K562 (cell line): ENCODE data around the gene METTL25B. TPM values are rescaled to one million over a fixed set of nuclear protein-coding genes. Genes with fewer than 3 reads are reported as not detected.

ENCODE experiments used
- ATAC-seq: fragments of 200-7000 bp; cut with Tn5 transposase; 3 replicates; pipeline ENCODE4 v1.9.1; 2020; ENCODE audit warnings: moderate library complexity
- BruUV-seq: library from RNA; stranded (reverse); fragments of 400-500 nt; replicated peaks from 2 replicates; lab custom pipeline; 2021; lab: Mats Ljungman, UMichigan
- CTCF ChIA-PET: fragments of 300-600 bp; formaldehyde crosslinking; extraction: SDS; loops from one replicate; lab custom pipeline; 2021; ENCODE audit warnings: low intra/inter-chr PET ratio; lab: Yijun Ruan, JAX
- POLR2A ChIA-PET: fragments of 300-600, 350-650 bp; sonication (Branson Sonifier 250); formaldehyde crosslinking; extraction: SDS; loops from one replicate; lab custom pipeline; 2021; ENCODE audit warnings: antibody characterized with exemption, inconsistent platforms; lab: Yijun Ruan, JAX
- DNase-seq, 4 experiments: peaks; one replicate each; pipeline versions ENCODE4 v3.0.0 to v3.0.0-alpha.2; 2011 to 2018; ENCODE audit warnings: low spot score in 3 of 4, mixed read lengths in 3 of 4; ENCODE audit errors: extremely low read depth in 1 of 4
- FAIRE-seq: peaks from 2 replicates; lab custom pipeline; 2011; peaks lifted over from hg19 to GRCh38; lab: Jason Lieb, UNC
- H2AFZ ChIP-seq: 2 replicates; pipeline ENCODE4 v1.6.0; 2011; ENCODE audit warnings: low read depth, low read length, control low read depth, inconsistent platforms
- H3K27ac ChIP-seq: fragments of 200-600 bp; 3 replicates; pipeline ENCODE4 v1.8.0; 2011; ENCODE audit warnings: low read depth, mild to moderate bottlenecking, control low read depth, inconsistent platforms, low read length, moderate library complexity, mixed read lengths; ENCODE audit errors: extremely low read depth
- H3K27me3 ChIP-seq, 2 experiments: fragments of 300-600 bp in 1 of 2; 2 replicates in 1 of 2; 3 replicates in 1 of 2; pipeline versions ENCODE4 v1.6.0 to v1.8.0; 2011; ENCODE audit warnings: inconsistent platforms in 2 of 2, low read length in 2 of 2, mild to moderate bottlenecking in 1 of 2, mixed read lengths in 1 of 2, moderate library complexity in 1 of 2; ENCODE audit not compliant: control insufficient read depth in 2 of 2, insufficient read depth in 2 of 2
- H3K36me3 ChIP-seq: fragments of 300-600 bp; 3 replicates; pipeline ENCODE4 v1.8.0; 2011; ENCODE audit warnings: mild to moderate bottlenecking, low read length, inconsistent platforms; ENCODE audit not compliant: control insufficient read depth, insufficient read depth
- H3K4me1 ChIP-seq, 2 experiments: fragments of 200-600 bp in 1 of 2; replicated peaks in 1 of 2; 2 replicates in 1 of 2; 3 replicates in 1 of 2; pipeline versions ENCODE4 v1.5.1 to v1.8.0; 2011; ENCODE audit warnings: inconsistent platforms in 2 of 2, low read length in 2 of 2, mild to moderate bottlenecking in 1 of 2, mixed read lengths in 1 of 2, moderate library complexity in 1 of 2; ENCODE audit not compliant: control insufficient read depth in 2 of 2, insufficient read depth in 2 of 2
- H3K4me2 ChIP-seq: 2 replicates; pipeline ENCODE4 v1.6.1; 2011; ENCODE audit warnings: low read length, control low read depth, inconsistent platforms, mixed read lengths; ENCODE audit not compliant: insufficient read depth
- H3K4me3 ChIP-seq: fragments of 200-600 bp; sonication (generic), shearing (Covaris generic); 2 replicates; pipeline ENCODE4 v1.5.1; 2016; ENCODE audit warnings: control low read depth, inconsistent platforms
- H3K79me2 ChIP-seq: fragments of 200-600 bp; 3 replicates; pipeline ENCODE4 v1.8.0; 2011; ENCODE audit warnings: low read length, inconsistent platforms; ENCODE audit not compliant: control insufficient read depth, insufficient read depth
- H3K9ac ChIP-seq, 2 experiments: 2 replicates each; pipeline versions ENCODE4 v1.6.0 to v1.6.1; 2011; ENCODE audit warnings: low read depth in 2 of 2, low read length in 2 of 2, control low read depth in 1 of 2, inconsistent platforms in 1 of 2, mild to moderate bottlenecking in 1 of 2, mixed read lengths in 1 of 2; ENCODE audit not compliant: insufficient read depth in 1 of 2
- H3K9me1 ChIP-seq: one replicate; pipeline ENCODE4 v1.6.0; 2011; ENCODE audit warnings: inconsistent platforms, mild to moderate bottlenecking, low read length, moderate library complexity; ENCODE audit not compliant: control insufficient read depth, insufficient read depth
- H3K9me3 ChIP-seq: replicated peaks from 2 replicates; pipeline ENCODE4 v1.5.1; 2011; ENCODE audit warnings: low read depth, low read length, inconsistent platforms; ENCODE audit not compliant: control insufficient read depth, insufficient read depth
- H4K20me1 ChIP-seq: replicated peaks from 2 replicates; pipeline ENCODE4 v1.6.1; 2011; ENCODE audit warnings: low read length, inconsistent platforms, mixed read lengths; ENCODE audit not compliant: control insufficient read depth, insufficient read depth
- ARID2 ChIP-seq: fragments of 450-650 bp; IDR thresholded peaks from 2 replicates; pipeline ENCODE4 v1.6.1; 2017; ENCODE audit warnings: antibody characterized with exemption, mild to moderate bottlenecking
- BCOR ChIP-seq: fragments of 450-650 bp; IDR thresholded peaks from 2 replicates; pipeline ENCODE4 v1.6.1; 2016
- DACH1 ChIP-seq: fragments of 450-650 bp; IDR thresholded peaks from 2 replicates; pipeline ENCODE4 v1.6.1; 2018; ENCODE audit not compliant: partially characterized antibody
- EP400 ChIP-seq: fragments of 450-650 bp; IDR thresholded peaks from 2 replicates; pipeline ENCODE4 v1.6.1; 2017; ENCODE audit warnings: antibody characterized with exemption, mild to moderate bottlenecking, moderate library complexity
- FOXP1 ChIP-seq: sonication (generic); formaldehyde crosslinking; IDR thresholded peaks from 2 replicates; pipeline ENCODE4 v1.8.0; 2022; ENCODE audit warnings: mild to moderate bottlenecking, missing genetic modification reagents
- MYC ChIP-seq, 2 experiments: fragments of 250-450 bp in 1 of 2; sonication (Bioruptor Pico) in 1 of 2; IDR thresholded peaks; 2 replicates each; pipeline versions ENCODE4 v1.5.1 to v1.6.1; 2012 to 2021; ENCODE audit warnings: low read depth in 2 of 2, borderline replicate concordance in 1 of 2, improper control_type of control experiment in 1 of 2, low read length in 1 of 2, mild to moderate bottlenecking in 1 of 2, moderate library complexity in 1 of 2
- RFX1 ChIP-seq: fragments of 450-650 bp; IDR thresholded peaks from 2 replicates; pipeline ENCODE4 v1.6.1; 2016; ENCODE audit warnings: mild to moderate bottlenecking, moderate library complexity
- RFX5 ChIP-seq: IDR thresholded peaks from 2 replicates; pipeline ENCODE4 v1.6.1; 2011; ENCODE audit warnings: low read depth, mild to moderate bottlenecking, improper control_type of control experiment, low read length
- RREB1 ChIP-seq: fragments of 250-450 bp; sonication (Bioruptor Pico); IDR thresholded peaks from 2 replicates; pipeline ENCODE4 v1.4.0; 2020
- SP2 ChIP-seq: IDR thresholded peaks from 2 replicates; pipeline ENCODE4 v1.6.1; 2011; ENCODE audit warnings: mild to moderate bottlenecking, low read depth, low read length, moderate library complexity; ENCODE audit not compliant: poor library complexity, severe bottlenecking; ENCODE audit errors: extremely low read depth
- THAP7 ChIP-seq: fragments of 250-450 bp; sonication (Bioruptor Pico); IDR thresholded peaks from 2 replicates; pipeline ENCODE4 v1.5.0; 2021
- ZKSCAN1 ChIP-seq: fragments of 150-350 bp; IDR thresholded peaks from 2 replicates; pipeline ENCODE4 v1.6.1; 2016; ENCODE audit warnings: low read depth, low read length
- ZNF830 ChIP-seq: fragments of 250-450 bp; sonication (Bioruptor Pico); IDR thresholded peaks from 2 replicates; pipeline ENCODE4 v1.5.0; 2021; ENCODE audit warnings: mild to moderate bottlenecking
- WGBS: fragments of 100-300 bp; shearing (Covaris generic); methylation state at CpG from one replicate; pipeline ENCODE4 v1.1.6; 2016; ENCODE audit warnings: low coverage, mixed read lengths; ENCODE audit not compliant: insufficient coverage; ENCODE audit errors: missing lambda C conversion rate; 5-methylcytosine and 5-hydroxymethylcytosine counted together
- in situ Hi-C: fragments of 300-500 bp; cut with MboI; formaldehyde crosslinking; loops from 4 replicates; pipeline ENCODE4 v1.15.0; 2018; ENCODE audit warnings: inconsistent platforms, mixed read lengths
- intact Hi-C: fragments of 100-400 bp; cut with micrococcal nuclease; formaldehyde crosslinking; loops from 2 replicates; pipeline ENCODE4 v1.14.2; 2022
- polyA plus RNA-seq, 8 experiments: library from polyadenylated mRNA; depleted of rRNA in 4 of 8; stranded (reverse) in 5 of 8; unstranded in 3 of 8; fragments of >200 nt; fragmentation: Nextera tagmentation in 2 of 8; fragmentation: Illumina TruSeq in 1 of 8; extraction: Ambion mirVana in 2 of 8; extraction: Trizol in 1 of 8; gene quantifications; 2 replicates each; pipeline versions ENCODE4 v1.2.1 to v1.2.3, GENCODE V29; 2011 to 2014; ENCODE audit warnings: inconsistent platforms in 1 of 8, missing spikeins in 1 of 8
- total RNA-seq, 7 experiments: library from RNA; depleted of rRNA in 6 of 7; stranded (reverse); fragments of >200 nt in 6 of 7; fragmentation: Illumina TruSeq in 2 of 7; extraction: Trizol in 2 of 7; gene quantifications; 2 replicates each; pipeline versions ENCODE4 v1.2.1 to v1.2.3, GENCODE V29; 2011 to 2021; ENCODE audit warnings: low replicate concordance in 1 of 7

The METTL25B gene
- total and polyA plus RNA-seq, 9 of the 15 experiments (the other 6 are each of a cell fraction or from before 2014, with no cell fraction given): 7.7 to 48.3 (median 33.1) TPM

GRCh38 chr1:156768610-156769295 is 40.5 kb downstream of the METTL25B start (continued):
- TF ChIP-seq THAP7 (no peak), DACH1 (no peak), BCOR (no peak), SP2 (no peak), ARID2 (no peak), RFX1 (no peak), ZNF830 (CRISPR knock-in tag) (no peak), RFX5 (no peak), ZKSCAN1 (no peak), MYC (IDR thresholded peaks at IDR 0.05; ENCODE audit: low read depth, low read length) (0 out of 2 replicates have a peak, but pooled peaks have one; percentile 3), MYC (CRISPR knock-in tag; IDR thresholded peaks at IDR 0.05; ENCODE audit: borderline replicate concordance, low read depth) (no peak)

- Histone ChIP-seq H3K27me3 (no peaks in the 10 kb centered on the region), H3K4me1 (peaks cover 29 to 38% of the 10 kb centered on the region in 2 experiments), H3K36me3 (peaks cover 46% of the 10 kb centered on the region), H2AFZ (no peak overlapping the region), H4K20me1 (peaks cover 9% of the 10 kb centered on the region; the same call in 1 of the 2 replicates), H3K9me1 (no peaks in the 10 kb centered on the region), H3K79me2 (peaks cover 91% of the 10 kb centered on the region), H3K4me2 (no peak overlapping the region), H3K4me3 (no peak overlapping the region), H3K9me3 (no peaks in the 10 kb centered on the region), H3K27ac (0 out of 3 replicates have a peak overlapping the region, but pooled peaks have one; percentile 58), H3K9ac (no peak overlapping the region)
- DNase-seq (no peak), ATAC-seq (no peak), FAIRE-seq (no peak)
- POLR2A ChIA-PET: interaction anchor here (0.9 to 4.9 kb wide), 13 partner anchors 8 to 115 kb away, joined by 3 to 22 read pairs (median 4); partner anchors contain the start of genes HDGF and MRPL24
- no TSS peak for BruUV-seq
- intact Hi-C loops (no loop called here), in situ Hi-C loops (no loop called here)
- CTCF ChIA-PET: no interaction called here
- WGBS: 63% methylated on average over 3 of the region's 3 CpGs
- TF ChIP-seq FOXP1 (no peak), RREB1 (CRISPR knock-in tag) (no peak), EP400 (no peak)
Measured at GRCh38 chr1:156772222-156772621, 44.0 kb downstream of the METTL25B start.
